ENCODE results near the gene TRAF3IP1.

TRAF3IP1 gene

GRCh38 chr2:238383135-238383534 is 62.8 kb downstream of the TRAF3IP1 start:
- no peak for TF ChIP-seq CTCF (IDR thresholded peaks at IDR 0.05; ENCODE audit: low read depth, low read length)
- no peak overlapping the region for H3K4me3 ChIP-seq (ENCODE audit: low read depth, low read length)

- TF ChIP-seq CTCF (IDR thresholded peaks at IDR 0.05; ENCODE audit: low read depth, low read length) = no peak
Measured at GRCh38 chr2:238383743-238384380, 63.5 kb downstream of the TRAF3IP1 start.

GRCh38 chr2:238387332-238387731 is 67.0 kb downstream of the TRAF3IP1 start:
- no peak for TF ChIP-seq CTCF (IDR thresholded peaks at IDR 0.05; ENCODE audit: low read depth, low read length)
- no peak overlapping the region for H3K4me3 ChIP-seq (ENCODE audit: low read depth, low read length)

More at GRCh38 chr2:238383743-238384380, 63.5 kb downstream of the TRAF3IP1 start:
- H3K4me3 ChIP-seq (ENCODE audit: low read depth, low read length) = no peak overlapping the region

- no peak overlapping the region for H3K4me3 ChIP-seq (ENCODE audit: low read depth, low read length)
- TF ChIP-seq CTCF (IDR thresholded peaks at IDR 0.05; ENCODE audit: low read depth, low read length) = no peak
Measured at GRCh38 chr2:238388794-238389193, 68.5 kb downstream of the TRAF3IP1 start.

GRCh38 chr2:238389988-238390589 is 69.8 kb downstream of the TRAF3IP1 start:
- no peak overlapping the region for H3K4me3 ChIP-seq (ENCODE audit: low read depth, low read length)
- TF ChIP-seq CTCF (IDR thresholded peaks at IDR 0.05; ENCODE audit: low read depth, low read length) = no peak

- TF ChIP-seq CTCF (IDR thresholded peaks at IDR 0.05; ENCODE audit: low read depth, low read length) = no peak
- no peak overlapping the region for H3K4me3 ChIP-seq (ENCODE audit: low read depth, low read length)
Measured at GRCh38 chr2:238391042-238391689, 70.8 kb downstream of the TRAF3IP1 start.

GRCh38 chr2:238396663-238397062 is 76.3 kb downstream of the TRAF3IP1 start:
- no peak for TF ChIP-seq CTCF (IDR thresholded peaks at IDR 0.05; ENCODE audit: low read depth, low read length)
- no peak overlapping the region for H3K4me3 ChIP-seq (ENCODE audit: low read depth, low read length)
